Stimulated activated CD8-positive, alpha-beta memory T cell treated with anti-CD3 and anti-CD28 coated beads, Interleukin-4, amount 100 ng/mL, for 1 hour (primary cell): ENCODE measurements around the gene SSH3.
A peak's percentile ranks its signal among the peaks of the same experiment; 100 is the strongest.

ENCODE experiments used
- DNase-seq, 2 donors: peaks; one replicate each; pipeline ENCODE4 v3.0.0-alpha.2; 2020; ENCODE audit warnings: low read depth in 2 of 2, low spot score in 1 of 2

Gene SSH3

DNA sequence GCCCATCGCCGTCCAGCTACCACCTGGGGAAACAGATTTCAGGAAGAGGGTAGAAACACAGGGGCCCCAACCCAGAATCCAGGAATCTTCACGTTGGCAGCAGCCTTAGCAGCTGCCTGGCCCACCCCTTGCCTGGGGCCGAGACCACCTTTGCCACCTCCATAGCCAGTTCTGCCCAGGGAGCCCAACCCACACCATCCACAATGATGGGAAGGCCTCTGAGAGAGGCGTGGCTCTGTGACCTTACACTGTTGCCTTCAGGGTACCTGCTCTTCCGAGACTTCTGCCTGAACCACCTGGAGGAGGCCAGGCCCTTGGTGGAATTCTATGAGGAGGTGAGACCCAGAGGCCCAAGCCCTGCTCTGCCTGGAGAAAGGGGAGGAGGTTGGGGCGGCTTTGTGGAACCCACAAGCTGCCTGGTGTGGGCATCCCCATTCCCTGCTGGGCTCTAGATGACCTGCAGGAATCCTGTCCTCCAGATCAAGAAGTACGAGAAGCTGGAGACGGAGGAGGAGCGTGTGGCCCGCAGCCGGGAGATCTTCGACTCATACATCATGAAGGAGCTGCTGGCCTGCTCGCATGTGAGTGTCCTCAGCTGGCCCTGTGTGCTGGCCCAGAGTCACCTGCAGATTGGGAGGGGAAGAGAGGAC is 24.3 kb upstream of the SSH3 start:
- no peak for DNase-seq

GRCh38 chr11:67279589-67280340 is 23.6 kb upstream of the SSH3 start:
- no peak for DNase-seq

- DNase-seq: no peak
Measured at GRCh38 chr11:67280341-67280787, 23.0 kb upstream of the SSH3 start.

DNA sequence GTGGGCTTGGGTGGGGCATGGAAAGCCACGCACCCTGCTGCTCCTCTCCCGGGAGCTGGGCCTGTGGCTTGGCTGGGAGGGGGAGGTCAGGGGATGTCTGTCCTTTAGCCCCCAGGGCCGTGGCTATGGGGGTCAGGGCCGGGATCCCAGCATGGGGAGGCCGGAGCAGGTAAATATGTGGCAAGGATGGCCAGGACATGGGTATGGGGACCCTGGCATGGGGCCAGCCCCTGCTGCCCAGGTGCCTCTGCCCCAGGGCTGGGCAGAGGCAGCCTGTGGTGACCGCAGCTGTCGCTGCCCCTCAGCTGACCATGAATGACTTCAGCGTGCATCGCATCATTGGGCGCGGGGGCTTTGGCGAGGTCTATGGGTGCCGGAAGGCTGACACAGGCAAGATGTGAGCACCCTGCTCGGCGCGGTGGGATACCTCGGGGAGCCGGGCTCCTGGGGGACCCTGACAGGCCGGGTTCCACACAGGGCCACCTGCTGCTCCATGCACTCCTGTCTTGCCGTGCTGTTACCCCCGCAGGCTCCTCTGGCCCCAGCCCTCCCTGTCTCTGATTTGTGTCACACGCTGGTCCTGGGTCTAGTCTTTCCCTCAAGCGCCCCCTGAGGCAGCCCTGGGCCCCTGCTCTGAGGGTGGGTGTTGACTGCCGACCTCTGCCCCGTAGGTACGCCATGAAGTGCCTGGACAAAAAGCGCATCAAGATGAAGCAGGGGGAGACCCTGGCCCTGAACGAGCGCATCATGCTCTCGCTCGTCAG is 22.4 kb upstream of the SSH3 start:
- no peak for DNase-seq

DNA sequence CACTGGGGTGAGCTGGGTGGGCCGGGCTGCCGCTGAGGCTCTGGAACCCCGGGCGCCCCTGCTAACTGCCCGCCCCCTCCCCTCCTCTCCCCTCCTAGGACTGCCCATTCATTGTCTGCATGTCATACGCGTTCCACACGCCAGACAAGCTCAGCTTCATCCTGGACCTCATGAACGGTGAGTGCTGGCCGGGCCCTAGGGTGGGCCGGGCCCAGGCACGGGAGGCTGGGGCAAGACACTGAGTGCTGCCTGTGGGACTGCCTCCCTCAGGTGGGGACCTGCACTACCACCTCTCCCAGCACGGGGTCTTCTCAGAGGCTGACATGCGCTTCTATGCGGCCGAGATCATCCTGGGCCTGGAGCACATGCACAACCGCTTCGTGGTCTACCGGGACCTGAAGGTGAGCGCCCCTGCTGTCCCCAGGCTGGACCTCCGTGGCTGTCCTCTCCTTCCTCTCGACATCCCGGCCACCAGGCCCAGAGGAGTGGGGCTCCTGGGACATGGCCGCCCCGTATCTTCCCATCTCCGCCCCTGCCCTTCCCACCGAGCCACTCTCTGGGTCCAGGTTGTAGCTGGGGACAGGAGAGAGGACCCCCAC is 21.7 kb upstream of the SSH3 start:
- DNase-seq: no peak

GRCh38 chr11:67282155-67282875 is 21.0 kb upstream of the SSH3 start:
- no peak for DNase-seq

DNA sequence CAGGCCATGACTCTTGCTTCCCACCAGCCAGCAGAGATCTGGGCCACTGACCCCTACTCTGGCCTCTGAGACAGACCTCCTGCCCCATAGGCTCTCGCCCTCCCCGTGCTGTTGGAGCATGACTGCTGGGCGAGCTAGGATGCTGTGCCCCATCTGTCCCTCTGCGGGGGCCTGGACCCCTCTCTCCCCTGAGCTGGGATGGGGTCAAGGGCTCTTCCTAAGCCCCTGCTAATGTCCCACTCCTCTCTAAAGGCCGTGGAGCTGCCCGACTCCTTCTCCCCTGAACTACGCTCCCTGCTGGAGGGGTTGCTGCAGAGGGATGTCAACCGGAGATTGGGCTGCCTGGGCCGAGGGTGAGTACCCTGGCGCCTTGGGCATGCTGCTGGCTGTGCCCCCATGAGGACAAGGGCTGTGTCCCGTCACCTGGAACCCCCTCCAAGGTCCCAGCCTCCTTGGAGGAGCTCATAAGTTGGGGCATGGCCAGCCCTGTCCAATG is 20.4 kb upstream of the SSH3 start:
- no peak for DNase-seq

- DNase-seq: no peak
Measured at GRCh38 chr11:67283481-67283963, 19.8 kb upstream of the SSH3 start.

DNA sequence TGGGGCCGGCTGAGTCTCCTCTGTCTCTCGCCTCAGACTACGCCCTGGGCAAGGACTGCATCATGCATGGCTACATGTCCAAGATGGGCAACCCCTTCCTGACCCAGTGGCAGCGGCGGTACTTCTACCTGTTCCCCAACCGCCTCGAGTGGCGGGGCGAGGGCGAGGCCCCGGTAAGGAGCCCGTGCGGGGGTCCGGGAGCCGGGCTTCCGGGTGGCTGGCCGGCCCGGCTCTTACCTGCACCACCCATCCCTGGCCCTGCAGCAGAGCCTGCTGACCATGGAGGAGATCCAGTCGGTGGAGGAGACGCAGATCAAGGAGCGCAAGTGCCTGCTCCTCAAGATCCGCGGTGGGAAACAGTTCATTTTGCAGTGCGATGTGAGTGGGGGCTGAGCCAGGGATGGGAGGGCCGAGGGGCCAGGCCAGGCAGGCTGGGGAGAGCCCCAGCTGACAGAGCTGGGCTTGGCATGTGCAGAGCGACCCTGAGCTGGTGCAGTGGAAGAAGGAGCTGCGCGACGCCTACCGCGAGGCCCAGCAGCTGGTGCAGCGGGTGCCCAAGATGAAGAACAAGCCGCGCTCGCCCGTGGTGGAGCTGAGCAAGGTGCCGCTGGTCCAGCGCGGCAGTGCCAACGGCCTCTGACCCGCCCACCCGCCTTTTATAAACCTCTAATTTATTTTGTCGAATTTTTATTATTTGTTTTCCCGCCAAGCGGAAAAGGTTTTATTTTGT is 18.4 kb upstream of the SSH3 start:
- no peak for DNase-seq

- DNase-seq: no peak
Measured at GRCh38 chr11:67285541-67286498, 17.5 kb upstream of the SSH3 start.

- no peak for DNase-seq
Measured at GRCh38 chr11:67286621-67287333, 16.6 kb upstream of the SSH3 start.

GRCh38 chr11:67287355-67288197 is 15.8 kb upstream of the SSH3 start:
- DNase-seq: no peak

DNA sequence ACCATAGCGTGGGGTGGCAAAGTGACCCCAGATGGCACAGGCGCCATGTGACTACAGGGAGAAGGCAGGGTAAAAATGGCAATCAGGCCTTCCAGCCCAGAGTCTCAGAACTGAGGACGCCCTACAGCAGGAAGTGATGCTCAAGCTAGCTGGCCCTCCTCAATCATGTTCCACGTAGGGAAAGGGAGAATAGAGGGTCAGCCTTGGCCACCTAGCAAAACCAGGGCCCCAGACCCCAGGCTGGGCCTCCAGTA is 15.2 kb upstream of the SSH3 start:
- DNase-seq: no peak

- DNase-seq: peak; percentile 81 to 82
Measured at GRCh38 chr11:67288452-67289225, 14.7 kb upstream of the SSH3 start.

- DNase-seq: no peak
Measured at GRCh38 chr11:67289226-67289650, 14.1 kb upstream of the SSH3 start, which contains the start of gene ANKRD13D. TSS of gene ANKRD13D (plus strand) at chr11:67289303. CDS start at chr11:67289461, 158 bp downstream.

- no peak for DNase-seq
Measured at GRCh38 chr11:67289651-67290479, 13.5 kb upstream of the SSH3 start.
